Uterus (tissue), 2 donors: ENCODE measurements around the gene CEP162.
"Not testable (repeated sequence)": the region's sequence is repeated elsewhere in the genome, so short reads cannot be mapped to it uniquely, and the experiment has no call there.

Experiments
- CTCF ChIP-seq, 4 experiments: fragments of 200-600 bp in 2 of 4; fragments of 450-650 bp in 2 of 4; sonication (generic) in 2 of 4; IDR thresholded peaks; one replicate each; pipeline ENCODE4 v1.5.1; 2016 to 2019; ENCODE audit warnings: antibody characterized with exemption in 4 of 4, mild to moderate bottlenecking in 2 of 4, moderate library complexity in 1 of 4
- POLR2A ChIP-seq, 2 donors: fragments of 450-650 bp; IDR thresholded peaks; one replicate each; pipeline ENCODE4 v1.6.1; 2016; ENCODE audit warnings: antibody characterized with exemption in 2 of 2, mild to moderate bottlenecking in 1 of 2, moderate library complexity in 1 of 2

- not testable (repeated sequence) for TF ChIP-seq CTCF, POLR2A (IDR thresholded peaks at IDR 0.05)
Measured at GRCh38 chr6:84164328-84164727, 63.1 kb downstream of the CEP162 start.
